Sigmoid colon (tissue), 4 donors: ENCODE data around the gene MXD4.

Source experiments
- CTCF ChIP-seq, 4 experiments: fragments of 450-650 bp in 3 of 4; fragments of 200-600 bp in 1 of 4; IDR thresholded peaks; one replicate each; pipeline ENCODE4 v1.5.1; 2016 to 2019; ENCODE audit warnings: antibody characterized with exemption in 4 of 4, mild to moderate bottlenecking in 3 of 4, moderate library complexity in 2 of 4
- EP300 ChIP-seq, 4 donors: sonication (generic); formaldehyde crosslinking; IDR thresholded peaks; one replicate each; pipeline ENCODE4 v1.6.1; 2017; ENCODE audit warnings: antibody characterized with exemption in 4 of 4
- POLR2A ChIP-seq, 2 donors: fragments of 450-650 bp; IDR thresholded peaks; one replicate each; pipeline ENCODE4 v1.6.1; 2016; ENCODE audit warnings: antibody characterized with exemption in 2 of 2, mild to moderate bottlenecking in 2 of 2, moderate library complexity in 2 of 2
- POLR2AphosphoS5 ChIP-seq, 4 donors: sonication (generic); formaldehyde crosslinking; IDR thresholded peaks; one replicate each; pipeline ENCODE4 v1.6.1; 2017; ENCODE audit warnings: antibody characterized with exemption in 4 of 4

- TF ChIP-seq CTCF (IDR thresholded peaks at IDR 0.05) = no peak
- TF ChIP-seq POLR2A (IDR thresholded peaks at IDR 0.05) = no peak
- TF ChIP-seq EP300 (IDR thresholded peaks at IDR 0.05) = no peak
- no peak for TF ChIP-seq POLR2AphosphoS5 (IDR thresholded peaks at IDR 0.05)
Measured at GRCh38 chr4:2219233-2219760, 42.6 kb downstream of the MXD4 start.
